Stimulated activated CD4-positive, alpha-beta T cell treated with anti-CD3 and anti-CD28 coated beads, TNF-alpha, amount 100 ng/mL, for 24 hours (primary cell): ENCODE results near the gene UBAP1.
"Not testable (repeated sequence)": the region's sequence is repeated elsewhere in the genome, so short reads cannot be mapped to it uniquely, and the experiment has no call there.

Experiments used
- DNase-seq, 3 experiments: peaks; one replicate each; pipeline ENCODE4 v3.0.0-alpha.2; 2020; ENCODE audit warnings: low read depth in 3 of 3

The UBAP1 gene

GRCh38 chr9:34179213-34180136 is 632 bp downstream of the UBAP1 start:
- DNase-seq, result no peak

GRCh38 chr9:34185778-34186551 is 7.1 kb downstream of the UBAP1 start:
- no peak for DNase-seq

- no peak for DNase-seq
Measured at GRCh38 chr9:34187891-34188240, 9.0 kb downstream of the UBAP1 start.

GRCh38 chr9:34190996-34191892 is 12.4 kb downstream of the UBAP1 start:
- no peak for DNase-seq

- DNase-seq, result no peak
Measured at GRCh38 chr9:34195143-34195542, 16.3 kb downstream of the UBAP1 start.

- DNase-seq, result not testable (repeated sequence)
Measured at GRCh38 chr9:34197286-34197685, 18.4 kb downstream of the UBAP1 start.

GRCh38 chr9:34197756-34198711 is 19.2 kb downstream of the UBAP1 start:
- no peak for DNase-seq

- no peak for DNase-seq
Measured at GRCh38 chr9:34200092-34200491, 21.2 kb downstream of the UBAP1 start.

GRCh38 chr9:34203275-34203991 is 24.6 kb downstream of the UBAP1 start:
- no peak for DNase-seq

GRCh38 chr9:34203992-34204635 is 25.3 kb downstream of the UBAP1 start:
- no peak for DNase-seq

- no peak for DNase-seq
Measured at GRCh38 chr9:34205102-34205501, 26.3 kb downstream of the UBAP1 start.

GRCh38 chr9:34206561-34206960 is 27.7 kb downstream of the UBAP1 start:
- DNase-seq, result no peak

GRCh38 chr9:34211395-34211794 is 32.6 kb downstream of the UBAP1 start:
- DNase-seq, result no peak

GRCh38 chr9:34214354-34215000 is 35.6 kb downstream of the UBAP1 start:
- DNase-seq, result not testable (repeated sequence)

- DNase-seq, result no peak
Measured at GRCh38 chr9:34216325-34216724, 37.5 kb downstream of the UBAP1 start.

- not testable (repeated sequence) for DNase-seq
Measured at GRCh38 chr9:34217015-34217414, 38.2 kb downstream of the UBAP1 start.

- no peak for DNase-seq
Measured at GRCh38 chr9:34218446-34218845, 39.6 kb downstream of the UBAP1 start.

- DNase-seq, result no peak
Measured at GRCh38 chr9:34219421-34219820, 40.6 kb downstream of the UBAP1 start.

- DNase-seq, result no peak
Measured at GRCh38 chr9:34220218-34220617, 41.4 kb downstream of the UBAP1 start.
